HepG2 (cell line): ENCODE data around the gene GOLGA6L10. TPM values are rescaled to one million over a fixed set of nuclear protein-coding genes. Genes with fewer than 3 reads are reported as not detected.

Source experiments
- ATAC-seq: fragments of 200-7000 bp; cut with Tn5 transposase; 3 replicates; pipeline ENCODE4 v1.9.1; 2020; ENCODE audit warnings: mild to moderate bottlenecking, moderate library complexity
- BruUV-seq: library from RNA; stranded (reverse); fragments of 400-500 nt; replicated peaks from 2 replicates; lab custom pipeline; 2021; lab: Mats Ljungman, UMichigan
- CTCF ChIA-PET: fragments of 300-600 bp; formaldehyde crosslinking; extraction: SDS; loops from one replicate; lab custom pipeline; 2021; ENCODE audit warnings: low total read pairs, inconsistent platforms, low intra/inter-chr PET ratio; lab: Yijun Ruan, JAX
- POLR2A ChIA-PET: fragments of 350-600 bp; sonication (Branson Sonifier 250); formaldehyde crosslinking; loops from one replicate; lab custom pipeline; 2020; ENCODE audit warnings: antibody characterized with exemption, inconsistent platforms; lab: Yijun Ruan, JAX
- DNase-seq: peaks from one replicate; pipeline ENCODE4 v3.0.0-alpha.2; 2015; ENCODE audit warnings: low spot score
- FAIRE-seq: peaks from 3 replicates; lab custom pipeline; 2011; peaks lifted over from hg19 to GRCh38; lab: Jason Lieb, UNC
- H2AFZ ChIP-seq: one replicate; pipeline ENCODE4 v1.6.1; 2011; ENCODE audit warnings: low read length, inconsistent platforms
- H3K27ac ChIP-seq: fragments of 300-600 bp; 3 replicates; pipeline ENCODE4 v1.8.0; 2011; ENCODE audit warnings: mixed run types, mild to moderate bottlenecking, mixed read lengths, low read length, inconsistent platforms; ENCODE audit not compliant: insufficient read depth; ENCODE audit errors: extremely low read length
- H3K27me3 ChIP-seq, 2 experiments: fragments of 200-600 bp in 1 of 2; 2 replicates in 1 of 2; 3 replicates in 1 of 2; pipeline versions ENCODE4 v1.6.0 to v1.8.0; 2011; ENCODE audit warnings: low read length in 2 of 2, mild to moderate bottlenecking in 2 of 2, moderate library complexity in 2 of 2, inconsistent platforms in 1 of 2; ENCODE audit not compliant: insufficient read depth in 2 of 2, control insufficient read depth in 1 of 2
- H3K36me3 ChIP-seq, 2 experiments: fragments of 200-600 bp in 1 of 2; replicated peaks in 1 of 2; 2 replicates in 1 of 2; 3 replicates in 1 of 2; pipeline versions ENCODE4 v1.5.1 to v1.8.0; 2011; ENCODE audit warnings: low read length in 2 of 2, inconsistent platforms in 1 of 2; ENCODE audit not compliant: insufficient read depth in 2 of 2, control insufficient read depth in 1 of 2
- H3K4me1 ChIP-seq: 2 replicates; pipeline ENCODE4 v1.5.1; 2012; ENCODE audit warnings: low read length, inconsistent platforms; ENCODE audit not compliant: insufficient read depth
- H3K4me2 ChIP-seq: 2 replicates; pipeline ENCODE4 v1.6.0; 2011; ENCODE audit warnings: low read depth, low read length, inconsistent platforms
- H3K4me3 ChIP-seq, 3 experiments: fragments of 200-600 bp in 1 of 3; sonication (generic), shearing (Covaris generic) in 1 of 3; replicated peaks in 1 of 3; 2 replicates each; pipeline ENCODE4 v1.5.1; 2011 to 2016; ENCODE audit warnings: low read length in 3 of 3, inconsistent platforms in 2 of 3, low read depth in 2 of 3, mild to moderate bottlenecking in 2 of 3, control low read depth in 1 of 3, mixed read lengths in 1 of 3; ENCODE audit not compliant: insufficient read depth in 1 of 3
- H3K79me2 ChIP-seq: one replicate; pipeline ENCODE4 v1.6.1; 2011; ENCODE audit warnings: low read length, inconsistent platforms; ENCODE audit not compliant: insufficient read depth
- H3K9ac ChIP-seq: 2 replicates; pipeline ENCODE4 v1.6.0; 2011; ENCODE audit warnings: mild to moderate bottlenecking, low read depth, low read length, inconsistent platforms; ENCODE audit not compliant: insufficient read depth
- H3K9me3 ChIP-seq: 2 replicates; pipeline ENCODE4 v1.5.1; 2012; ENCODE audit warnings: mild to moderate bottlenecking, low read length
- H4K20me1 ChIP-seq: 2 replicates; pipeline ENCODE4 v1.6.0; 2011; ENCODE audit warnings: inconsistent platforms, mild to moderate bottlenecking, low read length, moderate library complexity; ENCODE audit not compliant: insufficient read depth
- EEA1 ChIP-seq: sonication (generic); formaldehyde crosslinking; IDR thresholded peaks from 2 replicates; pipeline ENCODE4 v1.5.1; 2020; ENCODE audit warnings: mild to moderate bottlenecking, missing genetic modification reagents, borderline replicate concordance
- MAFF ChIP-seq: IDR thresholded peaks from 2 replicates; pipeline ENCODE4 v1.6.1; 2011; ENCODE audit warnings: low read depth, low read length, improper control_type of control experiment
- NCOA5 ChIP-seq: sonication (generic); formaldehyde crosslinking; IDR thresholded peaks from 2 replicates; pipeline ENCODE4 v1.4.0; 2020; ENCODE audit warnings: missing genetic modification reagents
- NFIC ChIP-seq: IDR thresholded peaks from 2 replicates; pipeline ENCODE4 v1.6.1; 2012; ENCODE audit warnings: mild to moderate bottlenecking, low read length, inconsistent platforms
- PPARG ChIP-seq: conservative IDR thresholded peaks from 2 replicates; pipeline ENCODE4 v1.6.1; 2016; ENCODE audit warnings: missing biosample characterization, missing genetic modification reagents
- ZFP36L1 ChIP-seq: sonication (generic); formaldehyde crosslinking; IDR thresholded peaks from 2 replicates; pipeline ENCODE4 v1.8.0; 2022; ENCODE audit warnings: mild to moderate bottlenecking, missing genetic modification reagents, moderate library complexity
- ZMYM2 ChIP-seq: sonication (generic); formaldehyde crosslinking; IDR thresholded peaks from 2 replicates; pipeline ENCODE4 v1.8.0; 2022; ENCODE audit warnings: mild to moderate bottlenecking, missing genetic modification reagents
- ZNF572 ChIP-seq: sonication (generic); formaldehyde crosslinking; IDR thresholded peaks from 2 replicates; pipeline ENCODE4 v1.5.1; 2020; ENCODE audit warnings: mild to moderate bottlenecking, missing genetic modification reagents
- ZNF7 ChIP-seq: IDR thresholded peaks from 2 replicates; pipeline ENCODE4 v1.6.1; 2016; ENCODE audit warnings: missing biosample characterization, missing genetic modification reagents
- WGBS: methylation state at CpG from one replicate; pipeline ENCODE4 v1.1.6; 2017; ENCODE audit warnings: low lambda C conversion rate; 5-methylcytosine and 5-hydroxymethylcytosine counted together
- in situ Hi-C: cut with HindIII; loops from 2 replicates; pipeline ENCODE4 v1.10.0; 2017; ENCODE audit warnings: low pct_unique_long_range_greater_than_20kb; ENCODE audit not compliant: extremely low pct_ligation_motif_present
- intact Hi-C: fragments of 100-400 bp; cut with micrococcal nuclease; formaldehyde crosslinking; loops from one replicate; pipeline ENCODE4 v1.10.0; 2022; ENCODE audit not compliant: unreplicated experiment
- polyA plus RNA-seq, 8 experiments: library from polyadenylated mRNA; depleted of rRNA in 3 of 8; stranded (reverse) in 7 of 8; unstranded in 1 of 8; fragments of >200 nt; fragmentation: Illumina TruSeq in 4 of 8; extraction: Trizol in 4 of 8; gene quantifications; 2 replicates each; pipeline versions ENCODE4 v1.2.1 to v1.2.3, GENCODE V29; 2011 to 2016; ENCODE audit warnings: low read depth in 4 of 8, missing spikeins in 1 of 8, mixed read lengths in 1 of 8; ENCODE audit not compliant: insufficient read depth in 1 of 8
- total RNA-seq, 5 experiments: library from RNA; depleted of rRNA; stranded (reverse); fragments of >200 nt; fragmentation: Illumina TruSeq; extraction: Trizol; gene quantifications; 2 replicates each; pipeline ENCODE4 v1.2.3, GENCODE V29; 2016; ENCODE audit warnings: low read depth in 1 of 5
- TF ChIP-seq, protein P1 (sequence below): sonication (generic); formaldehyde crosslinking; conservative IDR thresholded peaks from 2 replicates; pipeline ENCODE4 v1.5.0; 2020; ENCODE audit warnings: missing genetic modification reagents
- TF ChIP-seq, protein P2 (sequence below): sonication (generic); formaldehyde crosslinking; IDR thresholded peaks from 2 replicates; pipeline ENCODE4 v1.8.0; 2022; ENCODE audit warnings: mild to moderate bottlenecking, missing genetic modification reagents, borderline replicate concordance

GOLGA6L10 gene
- total and polyA plus RNA-seq, 2 of the 13 experiments (the other 11 are each of a cell fraction or from before 2014, with no cell fraction given): 1.5 to 2.5 TPM

DNA sequence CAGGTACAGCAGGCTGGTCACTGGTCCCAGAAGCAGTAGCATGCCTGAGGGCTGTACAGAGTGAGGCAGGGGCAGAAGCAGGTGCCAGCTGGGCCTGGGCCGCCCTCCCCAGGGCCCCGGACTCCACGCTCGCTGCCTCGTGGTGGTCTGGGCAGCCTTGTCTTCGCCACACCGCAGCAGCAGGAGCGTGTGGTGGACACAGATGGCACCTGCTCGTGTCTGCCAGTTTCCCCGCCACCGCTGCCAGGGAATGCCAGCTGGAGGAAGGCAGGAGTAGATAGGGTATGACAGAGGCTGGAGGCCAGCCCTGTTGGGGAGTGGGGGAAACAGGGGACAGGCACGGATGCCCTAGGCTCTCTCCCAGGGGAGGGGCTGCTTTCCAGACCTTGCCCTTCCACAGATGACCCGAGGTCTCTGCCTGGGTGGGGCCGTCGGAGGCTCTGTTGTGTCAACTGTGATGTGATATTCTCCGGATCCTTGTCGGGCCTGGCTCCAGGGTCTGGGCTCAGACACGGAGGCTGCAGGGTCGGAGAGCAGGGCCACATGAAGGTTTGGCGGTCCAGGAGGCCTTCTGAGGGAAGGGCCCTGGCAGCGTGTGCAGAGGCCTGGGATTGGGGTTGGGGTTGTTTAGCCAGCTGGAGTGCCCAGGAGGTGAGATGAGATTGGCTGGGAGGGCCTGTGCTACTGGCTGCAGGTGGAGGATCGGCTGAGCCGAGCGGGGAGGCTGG, 33.6 kb downstream of the GOLGA6L10 start:
- no peaks in the 10 kb centered on the region for H3K9me3 ChIP-seq
- POLR2A ChIA-PET: no interaction called here
- no peaks in the 10 kb centered on the region for H4K20me1 ChIP-seq
- no peak overlapping the region for H3K9ac ChIP-seq
- in situ Hi-C loops: no loop called here
- H3K27ac ChIP-seq: no peak overlapping the region
- H3K27me3 ChIP-seq: peaks cover 0 to 12% of the 10 kb centered on the region in 2 experiments; a peak in 3 of 5 replicates
- ATAC-seq: no peak
- CTCF ChIA-PET: no interaction called here
- BruUV-seq: no TSS peak
- H3K4me1 ChIP-seq: no peaks in the 10 kb centered on the region
- H3K36me3 ChIP-seq: no peaks in the 10 kb centered on the region
- intact Hi-C loops: no loop called here
- DNase-seq: no peak
- no peaks in the 10 kb centered on the region for H3K79me2 ChIP-seq
- 35% methylated on average over 5 of the region's 24 CpGs for WGBS
- no peak overlapping the region for H2AFZ ChIP-seq
- no peak overlapping the region for H3K4me3 ChIP-seq
- TF ChIP-seq ZMYM2 (CRISPR knock-in tag) (no peak), ZNF7 (CRISPR knock-in tag) (no peak), PPARG (no peak), ZNF572 (CRISPR knock-in tag) (no peak)
- no peak for FAIRE-seq
- no peak overlapping the region for H3K4me2 ChIP-seq

DNA sequence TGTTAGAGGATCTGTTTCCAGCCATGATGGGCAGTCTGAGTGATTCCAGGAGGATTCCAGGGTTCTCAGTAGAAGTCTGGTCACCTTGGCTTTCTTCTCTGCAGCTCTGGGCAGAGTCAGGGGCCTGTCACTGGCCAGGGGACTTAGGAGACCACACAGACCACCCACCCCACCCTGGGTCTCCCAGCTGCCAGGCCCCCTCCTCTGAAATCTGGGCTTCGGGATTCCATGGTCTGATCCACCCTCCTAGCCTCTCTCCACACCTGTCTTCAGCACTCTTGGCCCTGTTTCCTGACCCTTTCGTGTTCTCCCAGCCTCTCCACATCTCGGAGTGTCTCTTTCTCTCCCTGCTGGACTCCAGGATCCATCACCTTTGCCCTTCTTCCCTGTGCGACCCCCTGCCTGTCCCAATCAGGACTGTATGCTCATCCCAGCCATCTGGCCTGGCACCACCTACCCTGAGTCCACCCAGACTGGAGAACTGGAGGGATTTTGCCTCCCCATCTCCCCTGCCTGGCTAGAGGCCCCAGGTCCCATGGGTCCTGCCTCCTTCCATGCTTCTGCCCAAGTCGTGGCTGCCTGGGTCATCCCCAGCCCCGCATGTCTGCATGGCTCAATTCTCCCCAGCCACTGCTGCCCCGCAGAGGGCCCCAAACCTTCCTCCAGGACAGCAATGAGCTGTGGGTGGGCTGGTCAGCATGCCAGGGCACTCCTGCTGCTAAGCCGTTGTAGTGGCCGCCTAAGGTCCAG, 34.3 kb downstream of the GOLGA6L10 start:
- Histone ChIP-seq H3K27me3 (peaks cover 0 to 12% of the 10 kb centered on the region in 2 experiments; a peak in 3 of 5 replicates), H3K9me3 (no peaks in the 10 kb centered on the region), H3K79me2 (no peaks in the 10 kb centered on the region), H3K4me3 (no peak overlapping the region), H3K36me3 (no peaks in the 10 kb centered on the region), H2AFZ (no peak overlapping the region), H3K9ac (no peak overlapping the region), H4K20me1 (no peaks in the 10 kb centered on the region), H3K4me1 (no peaks in the 10 kb centered on the region), H3K4me2 (no peak overlapping the region), H3K27ac (no peak overlapping the region)
- no TSS peak for BruUV-seq
- ATAC-seq (no peak), DNase-seq (no peak), FAIRE-seq (no peak)
- 7% methylated on average over 8 of the region's 9 CpGs for WGBS
- CTCF ChIA-PET: no interaction called here
- POLR2A ChIA-PET: no interaction called here
- intact Hi-C loops: no loop called here
- no peak for TF ChIP-seq MAFF
- no peak for TF ChIP-seq NCOA5 (CRISPR knock-in tag)
- no peak for TF ChIP-seq EEA1 (CRISPR knock-in tag)
- TF ChIP-seq NFIC: no peak
- TF ChIP-seq, protein P1, sequence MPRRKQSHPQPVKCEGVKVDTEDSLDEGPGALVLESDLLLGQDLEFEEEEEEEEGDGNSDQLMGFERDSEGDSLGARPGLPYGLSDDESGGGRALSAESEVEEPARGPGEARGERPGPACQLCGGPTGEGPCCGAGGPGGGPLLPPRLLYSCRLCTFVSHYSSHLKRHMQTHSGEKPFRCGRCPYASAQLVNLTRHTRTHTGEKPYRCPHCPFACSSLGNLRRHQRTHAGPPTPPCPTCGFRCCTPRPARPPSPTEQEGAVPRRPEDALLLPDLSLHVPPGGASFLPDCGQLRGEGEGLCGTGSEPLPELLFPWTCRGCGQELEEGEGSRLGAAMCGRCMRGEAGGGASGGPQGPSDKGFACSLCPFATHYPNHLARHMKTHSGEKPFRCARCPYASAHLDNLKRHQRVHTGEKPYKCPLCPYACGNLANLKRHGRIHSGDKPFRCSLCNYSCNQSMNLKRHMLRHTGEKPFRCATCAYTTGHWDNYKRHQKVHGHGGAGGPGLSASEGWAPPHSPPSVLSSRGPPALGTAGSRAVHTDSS (CRISPR knock-in tag): no peak
- TF ChIP-seq, protein P2, sequence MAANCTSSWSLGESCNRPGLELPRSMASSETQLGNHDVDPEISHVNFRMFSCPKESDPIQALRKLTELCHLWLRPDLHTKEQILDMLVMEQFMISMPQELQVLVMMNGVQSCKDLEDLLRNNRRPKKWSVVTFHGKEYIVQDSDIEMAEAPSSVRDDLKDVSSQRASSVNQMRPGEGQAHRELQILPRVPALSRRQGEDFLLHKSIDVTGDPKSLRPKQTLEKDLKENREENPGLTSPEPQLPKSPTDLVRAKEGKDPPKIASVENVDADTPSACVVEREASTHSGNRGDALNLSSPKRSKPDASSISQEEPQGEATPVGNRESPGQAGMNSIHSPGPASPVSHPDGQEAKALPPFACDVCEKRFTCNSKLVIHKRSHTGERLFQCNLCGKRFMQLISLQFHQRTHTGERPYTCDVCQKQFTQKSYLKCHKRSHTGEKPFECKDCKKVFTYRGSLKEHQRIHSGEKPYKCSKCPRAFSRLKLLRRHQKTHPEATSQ (CRISPR knock-in tag): no peak
- TF ChIP-seq ZFP36L1: no peak
- in situ Hi-C loops: no loop called here
